ENCODE measurements around the gene NKAP.

DNA sequence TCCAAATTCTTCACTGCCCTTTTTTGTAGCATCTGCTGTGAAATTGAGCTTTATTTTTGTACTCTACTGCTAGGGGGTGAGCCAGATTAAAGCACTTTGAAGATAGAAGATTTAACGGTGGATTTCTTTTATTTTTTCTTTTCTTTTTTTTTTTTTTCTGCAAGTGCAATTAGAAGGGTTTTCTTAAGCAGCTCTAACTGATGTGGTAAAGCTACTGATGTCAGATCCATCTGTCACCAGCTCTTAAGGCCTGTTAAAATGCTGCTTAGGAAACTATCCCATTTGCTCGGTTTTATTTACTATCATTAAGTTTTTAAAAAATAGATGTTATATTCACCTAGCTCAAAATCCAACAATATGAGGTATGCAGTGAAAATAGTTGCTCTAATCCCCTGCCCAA is 64.8 kb downstream of the NKAP start:
- TF ChIP-seq EZH2 (IDR thresholded peaks at IDR 0.05; ENCODE audit: low read depth, low read length, severe bottlenecking), result no peak
- TF ChIP-seq, protein P1, sequence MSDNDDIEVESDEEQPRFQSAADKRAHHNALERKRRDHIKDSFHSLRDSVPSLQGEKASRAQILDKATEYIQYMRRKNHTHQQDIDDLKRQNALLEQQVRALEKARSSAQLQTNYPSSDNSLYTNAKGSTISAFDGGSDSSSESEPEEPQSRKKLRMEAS (IDR thresholded peaks at IDR 0.05), result no peak
- TF ChIP-seq, protein P2, sequence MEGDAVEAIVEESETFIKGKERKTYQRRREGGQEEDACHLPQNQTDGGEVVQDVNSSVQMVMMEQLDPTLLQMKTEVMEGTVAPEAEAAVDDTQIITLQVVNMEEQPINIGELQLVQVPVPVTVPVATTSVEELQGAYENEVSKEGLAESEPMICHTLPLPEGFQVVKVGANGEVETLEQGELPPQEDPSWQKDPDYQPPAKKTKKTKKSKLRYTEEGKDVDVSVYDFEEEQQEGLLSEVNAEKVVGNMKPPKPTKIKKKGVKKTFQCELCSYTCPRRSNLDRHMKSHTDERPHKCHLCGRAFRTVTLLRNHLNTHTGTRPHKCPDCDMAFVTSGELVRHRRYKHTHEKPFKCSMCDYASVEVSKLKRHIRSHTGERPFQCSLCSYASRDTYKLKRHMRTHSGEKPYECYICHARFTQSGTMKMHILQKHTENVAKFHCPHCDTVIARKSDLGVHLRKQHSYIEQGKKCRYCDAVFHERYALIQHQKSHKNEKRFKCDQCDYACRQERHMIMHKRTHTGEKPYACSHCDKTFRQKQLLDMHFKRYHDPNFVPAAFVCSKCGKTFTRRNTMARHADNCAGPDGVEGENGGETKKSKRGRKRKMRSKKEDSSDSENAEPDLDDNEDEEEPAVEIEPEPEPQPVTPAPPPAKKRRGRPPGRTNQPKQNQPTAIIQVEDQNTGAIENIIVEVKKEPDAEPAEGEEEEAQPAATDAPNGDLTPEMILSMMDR (IDR thresholded peaks at IDR 0.05; ENCODE audit: control extremely low read depth in 1 of 3, insufficient read depth in 1 of 3, low read depth in 1 of 3, low read length in 3 of 3), result no peak

All from H1 (cell line).